Right lobe of liver (tissue), 6 donors: ENCODE data around the gene TNRC6C. TPM values are rescaled to one million over a fixed set of nuclear protein-coding genes. Genes with fewer than 3 reads are reported as not detected.

Source experiments
- ATAC-seq, 4 donors: fragments of 200-7000 bp; cut with Tn5 transposase; one replicate each; pipeline ENCODE4 v1.9.1; 2020; ENCODE audit warnings: mild to moderate bottlenecking in 4 of 4, moderate library complexity in 4 of 4
- DNase-seq, 3 donors: peaks; one replicate each; pipeline ENCODE4 v3.0.0-alpha.2; 2020
- H3K27ac ChIP-seq, 3 donors: fragments of 200-600 bp; one replicate each; pipeline ENCODE4 v1.8.0; 2022
- H3K27me3 ChIP-seq, 2 donors: fragments of 200-600 bp; one replicate each; pipeline ENCODE4 v1.8.0; 2022
- H3K36me3 ChIP-seq, 4 donors: fragments of 200-600 bp; sonication (generic) in 1 of 4; one replicate each; pipeline versions ENCODE4 v1.5.1 to v1.8.0; 2017 to 2022; ENCODE audit warnings: control low read depth in 1 of 4
- H3K4me1 ChIP-seq, 4 donors: fragments of 200-600 bp; sonication (generic) in 1 of 4; one replicate each; pipeline versions ENCODE4 v1.5.1 to v1.8.0; 2017 to 2022; ENCODE audit warnings: control low read depth in 1 of 4
- H3K4me3 ChIP-seq, 3 donors: fragments of 200-600 bp; one replicate each; pipeline ENCODE4 v1.8.0; 2022
- H3K9me3 ChIP-seq, 4 donors: fragments of 200-600 bp; sonication (generic) in 1 of 4; one replicate each; pipeline versions ENCODE4 v1.5.1 to v1.8.0; 2017 to 2022; ENCODE audit warnings: control low read depth in 1 of 4
- CTCF ChIP-seq, 4 donors: fragments of 200-600 bp in 3 of 4; fragments of 450-650 bp in 1 of 4; IDR thresholded peaks; one replicate each; pipeline versions ENCODE4 v1.5.1 to v1.8.0; 2016 to 2022; ENCODE audit warnings: antibody characterized with exemption in 4 of 4, mild to moderate bottlenecking in 2 of 4
- POLR2A ChIP-seq: fragments of 450-650 bp; IDR thresholded peaks from one replicate; pipeline ENCODE4 v1.6.1; 2017; ENCODE audit warnings: antibody characterized with exemption, mild to moderate bottlenecking
- WGBS: methylation state at CpG from one replicate; pipeline ENCODE4 v1.1.6; 2018; ENCODE audit warnings: low coverage, low lambda C conversion rate; ENCODE audit not compliant: insufficient coverage; ENCODE audit errors: missing lambda C conversion rate; 5-methylcytosine and 5-hydroxymethylcytosine counted together
- intact Hi-C, 2 donors: fragments of 100-400 bp; cut with DNase I; formaldehyde crosslinking; loops; one replicate each; pipeline versions ENCODE4 v1.11.2 to v1.14.1; 2022
- total RNA-seq, 6 experiments: library from RNA; depleted of rRNA in 2 of 6; stranded (reverse); fragments of >200 nt in 2 of 6; fragmentation: NEBNext Ultra II Directional in 3 of 6; extraction: Animal tissue kit (Norgen Biotek cat#: 25700) in 3 of 6; gene quantifications; one replicate each; pipeline versions ENCODE4 v1.1.0 to v1.2.4, GENCODE V29; 2016 to 2023
- donor health status: DM: no; HTN: yes; CAD: no.
- donor health status: DM: no; HTN: no; CAD: no.
- donor health status: DM: no; HTN: no; CAD: no.
- donor health status: DM: no; HTN: yes; CAD: no.
- donor health status: DM: no; HTN: yes; CAD: no.

Gene TNRC6C
- total RNA-seq, 6 experiments from 2014 or later, result 1.9 to 10.6 (median 7.7) TPM

- intact Hi-C loops, result no loop called here
- H3K36me3 ChIP-seq, result no peaks in the 10 kb centered on the region
- no peak overlapping the region for H3K27ac ChIP-seq
- H3K9me3 ChIP-seq, result no peaks in the 10 kb centered on the region
- ATAC-seq (peak in 1 of 4 donors; percentile 22), DNase-seq (no peak)
- H3K4me3 ChIP-seq, result no peak overlapping the region
- no peak for TF ChIP-seq POLR2A
- TF ChIP-seq CTCF (IDR thresholded peaks at IDR 0.05), result no peak
- WGBS, result 72% methylated on average over 5 of the region's 6 CpGs
- H3K4me1 ChIP-seq, result no peaks in the 10 kb centered on the region
- H3K27me3 ChIP-seq, result no peaks in the 10 kb centered on the region
These were observed 11.4 kb upstream of the TNRC6C start for GRCh38 chr17:77946900-77947645.

GRCh38 chr17:77948690-77949114 lies 9.8 kb upstream of the TNRC6C start:
- H3K4me1 ChIP-seq, result no peaks in the 10 kb centered on the region
- H3K4me3 ChIP-seq, result no peak overlapping the region
- peak; percentile 42 to 76 (median 60) for ATAC-seq
- peak in 1 of 3 donors; percentile 35 for DNase-seq
- intact Hi-C loops, result no loop called here
- no peak for TF ChIP-seq POLR2A
- H3K27ac ChIP-seq, result no peak overlapping the region
- H3K36me3 ChIP-seq, result no peaks in the 10 kb centered on the region
- 17% methylated on average over 2 of the region's 3 CpGs for WGBS
- H3K9me3 ChIP-seq, result no peaks in the 10 kb centered on the region
- no peaks in the 10 kb centered on the region for H3K27me3 ChIP-seq

GRCh38 chr17:77951123-77951522 lies 7.4 kb upstream of the TNRC6C start:
- DNase-seq, result no peak

DNA sequence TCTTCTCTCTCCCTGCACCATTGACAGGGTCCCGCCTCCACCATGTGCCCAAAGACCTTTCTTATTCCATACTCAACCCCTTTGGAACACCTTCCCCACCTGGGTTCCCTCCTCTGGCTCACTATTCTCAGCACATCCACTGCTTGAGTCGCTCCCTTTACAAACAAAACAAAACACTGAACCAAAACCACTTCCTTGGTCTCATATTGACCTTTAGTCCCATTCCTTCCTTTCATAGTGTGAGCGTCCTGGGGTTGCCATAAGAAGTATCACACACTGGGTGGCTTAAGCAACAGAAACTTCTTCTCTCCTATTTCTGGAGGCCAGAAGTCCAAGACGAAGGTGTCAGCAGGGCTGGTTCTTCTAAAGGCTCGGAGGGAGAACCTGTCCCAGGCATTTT lies 6.1 kb upstream of the TNRC6C start:
- no peak overlapping the region for H3K4me3 ChIP-seq
- no peaks in the 10 kb centered on the region for H3K36me3 ChIP-seq
- no peaks in the 10 kb centered on the region for H3K27me3 ChIP-seq
- WGBS, result 79% methylated on average over 4 of the region's 5 CpGs
- TF ChIP-seq CTCF (IDR thresholded peaks at IDR 0.05), result no peak
- TF ChIP-seq POLR2A, result no peak
- ATAC-seq, result no peak
- no peaks in the 10 kb centered on the region for H3K9me3 ChIP-seq
- DNase-seq, result peak in 1 of 3 donors; percentile 28
- no peaks in the 10 kb centered on the region for H3K4me1 ChIP-seq
- no peak overlapping the region for H3K27ac ChIP-seq
- intact Hi-C loops, result no loop called here

More at GRCh38 chr17:77951123-77951522, 7.4 kb upstream of the TNRC6C start:
- ATAC-seq, result no peak
- no peaks in the 10 kb centered on the region for H3K9me3 ChIP-seq
- no peak for TF ChIP-seq CTCF (IDR thresholded peaks at IDR 0.05)
- TF ChIP-seq POLR2A, result no peak
- H3K4me1 ChIP-seq, result no peaks in the 10 kb centered on the region
- no peak overlapping the region for H3K4me3 ChIP-seq
- WGBS, result 27% methylated on average over 2 of the region's 5 CpGs
- H3K27ac ChIP-seq, result no peak overlapping the region
- no peaks in the 10 kb centered on the region for H3K27me3 ChIP-seq
- H3K36me3 ChIP-seq, result no peaks in the 10 kb centered on the region
- intact Hi-C loops, result no loop called here

DNA sequence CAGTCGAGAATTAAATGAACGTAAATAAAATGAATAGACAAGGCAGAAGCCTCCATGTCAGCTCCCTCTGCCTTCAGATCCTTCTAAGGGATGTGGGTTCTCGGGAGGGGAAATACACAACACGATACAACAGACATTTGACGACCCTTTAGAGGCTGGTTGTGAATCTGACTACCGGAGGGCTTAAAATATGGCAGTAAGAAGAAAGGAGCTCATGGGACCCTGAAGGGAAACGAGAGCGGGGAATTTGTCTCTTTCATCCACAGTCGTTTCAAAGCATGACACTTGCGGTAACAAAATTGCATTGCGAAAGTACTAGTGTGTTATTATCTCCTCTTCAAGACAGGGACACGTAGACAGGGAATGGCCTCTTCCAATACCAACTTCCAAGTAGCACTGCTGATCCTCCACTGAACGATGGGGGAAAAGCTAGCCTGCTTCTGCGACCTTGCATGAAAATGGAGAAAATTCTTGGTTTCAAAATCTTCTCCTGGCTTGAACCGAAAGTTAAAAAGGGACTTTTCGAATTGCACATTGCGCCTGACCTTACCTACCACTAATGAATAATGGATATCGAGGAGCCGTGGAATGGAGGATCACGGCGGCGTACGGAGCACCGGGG lies 1.2 kb upstream of the TNRC6C start:
- Histone ChIP-seq H3K36me3 (no peaks in the 10 kb centered on the region), H3K27ac (peak overlapping the region; percentile 48 to 68 (median 53)), H3K4me3 (peak overlapping the region; percentile 73 to 77 (median 76)), H3K9me3 (no peaks in the 10 kb centered on the region), H3K4me1 (peaks cover 0 to 10% (median 0%) of the 10 kb centered on the region in 4 donors), H3K27me3 (no peaks in the 10 kb centered on the region)
- DNase-seq (no peak), ATAC-seq (peak in 1 of 4 donors; percentile 1)
- TF ChIP-seq CTCF (IDR thresholded peaks at IDR 0.05), result no peak
- intact Hi-C loops, result no loop called here
- WGBS, result 21% methylated on average over 20 of the region's 24 CpGs
